Stimulated activated CD4-positive, alpha-beta T cell treated with anti-CD3 and anti-CD28 coated beads, Interleukin-1b, Interleukin-23, amount 100 ng/mL, for 24 hours (primary cell): ENCODE data around the gene TUBGCP4.
A peak's percentile ranks its signal among the peaks of the same experiment; 100 is the strongest.
"Not testable (repeated sequence)": the region's sequence is repeated elsewhere in the genome, so short reads cannot be mapped to it uniquely, and the experiment has no call there.

Source experiments
- DNase-seq, 4 experiments: peaks; one replicate each; pipeline ENCODE4 v3.0.0-alpha.2; 2020; ENCODE audit warnings: low read depth in 4 of 4, low spot score in 1 of 4

The TUBGCP4 gene, protein sequence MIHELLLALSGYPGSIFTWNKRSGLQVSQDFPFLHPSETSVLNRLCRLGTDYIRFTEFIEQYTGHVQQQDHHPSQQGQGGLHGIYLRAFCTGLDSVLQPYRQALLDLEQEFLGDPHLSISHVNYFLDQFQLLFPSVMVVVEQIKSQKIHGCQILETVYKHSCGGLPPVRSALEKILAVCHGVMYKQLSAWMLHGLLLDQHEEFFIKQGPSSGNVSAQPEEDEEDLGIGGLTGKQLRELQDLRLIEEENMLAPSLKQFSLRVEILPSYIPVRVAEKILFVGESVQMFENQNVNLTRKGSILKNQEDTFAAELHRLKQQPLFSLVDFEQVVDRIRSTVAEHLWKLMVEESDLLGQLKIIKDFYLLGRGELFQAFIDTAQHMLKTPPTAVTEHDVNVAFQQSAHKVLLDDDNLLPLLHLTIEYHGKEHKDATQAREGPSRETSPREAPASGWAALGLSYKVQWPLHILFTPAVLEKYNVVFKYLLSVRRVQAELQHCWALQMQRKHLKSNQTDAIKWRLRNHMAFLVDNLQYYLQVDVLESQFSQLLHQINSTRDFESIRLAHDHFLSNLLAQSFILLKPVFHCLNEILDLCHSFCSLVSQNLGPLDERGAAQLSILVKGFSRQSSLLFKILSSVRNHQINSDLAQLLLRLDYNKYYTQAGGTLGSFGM

GRCh38 chr15:43370975-43371974 lies at the start of gene TUBGCP4, which contains the start of gene ZSCAN29:
TUBGCP4 (plus strand) TSS chr15:43371101; CDS start chr15:43371355, 254 bp downstream.
ZSCAN29 (minus strand) TSS chr15:43371043; CDS start chr15:43369913, 1,130 bp downstream.
- peak; percentile 47 to 73 (median 58) for DNase-seq

DNA sequence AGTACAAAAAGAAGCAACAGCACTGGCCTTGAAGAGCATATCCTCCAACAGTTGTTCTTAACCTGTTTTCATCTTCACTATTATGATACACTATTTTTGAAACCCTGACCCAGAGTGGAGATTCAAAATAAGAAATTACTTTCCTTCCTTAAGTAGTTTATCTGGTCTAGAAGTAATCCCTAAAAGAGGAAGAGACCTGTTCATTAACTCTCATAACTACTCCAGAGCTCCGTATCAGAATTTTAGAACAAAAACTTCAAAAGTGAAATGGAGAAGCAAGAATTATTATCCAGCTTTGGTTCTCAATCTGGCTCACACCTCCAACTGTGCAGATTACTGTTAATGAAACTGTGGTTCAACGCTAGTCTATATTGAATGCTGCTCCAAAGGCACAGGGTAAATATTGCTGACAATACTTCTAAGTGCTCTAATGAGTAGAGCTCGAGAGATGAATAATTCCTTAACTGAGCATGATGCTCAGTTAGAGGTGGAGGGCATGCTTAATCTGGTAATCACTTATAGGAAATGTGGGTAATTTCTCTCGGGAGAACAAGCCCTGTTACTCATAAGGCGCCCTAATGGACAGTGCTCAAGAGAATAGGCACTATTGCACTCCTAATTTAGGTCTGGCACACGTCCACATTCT lies 45.7 kb upstream of the TUBGCP4 start:
- DNase-seq = no peak

- peak in 1 of 4 experiments; percentile 2 for DNase-seq
Measured at GRCh38 chr15:43329217-43329959, 41.5 kb upstream of the TUBGCP4 start.

DNA sequence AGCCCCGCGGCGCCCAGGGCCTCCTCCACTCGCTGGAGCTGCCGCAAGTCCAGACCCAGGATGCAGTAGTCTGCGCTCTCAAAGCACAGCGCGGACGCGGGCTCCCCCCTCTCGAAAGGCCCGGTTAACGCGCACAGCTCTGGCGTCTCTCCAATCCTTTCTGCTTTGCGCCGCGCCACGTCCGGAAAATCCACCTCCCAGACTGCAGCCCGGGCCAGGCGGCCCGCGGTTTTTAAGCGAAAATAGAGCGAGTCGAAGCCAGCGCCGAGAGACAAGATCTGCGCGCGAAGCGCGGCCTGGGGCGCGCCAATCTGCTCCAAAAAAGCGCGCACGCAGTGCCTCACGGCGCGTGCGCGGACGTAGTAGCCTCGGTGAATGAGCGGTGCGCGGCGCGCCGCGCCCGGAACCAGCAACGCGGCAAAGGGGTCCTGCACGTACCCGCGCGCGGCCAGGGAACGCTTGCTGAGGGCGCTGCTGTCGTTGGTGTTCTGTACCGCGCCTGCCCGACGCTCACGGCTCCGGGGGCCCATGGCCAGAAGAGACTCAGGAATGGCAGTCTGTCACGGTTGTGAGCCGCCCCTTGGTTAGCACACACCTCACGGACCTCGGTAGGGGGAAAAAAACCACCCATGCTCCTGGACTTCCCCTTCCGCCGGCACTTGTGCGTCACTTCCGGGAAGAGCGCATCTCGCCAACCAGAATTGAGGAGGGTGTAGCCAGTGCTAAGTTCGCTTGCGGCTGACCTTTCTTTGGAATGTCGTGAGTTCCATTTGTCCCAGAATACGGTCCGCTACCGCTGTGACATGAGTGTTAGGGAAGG lies 40.7 kb upstream of the TUBGCP4 start, which contains the start of gene LCMT2:
Gene LCMT2, minus strand, starts transcription at position 614 of the 820 bp plus-strand sequence. Its CDS starts 84 bp downstream, at position 530.
- DNase-seq = peak; percentile 70 to 80 (median 78)

DNA sequence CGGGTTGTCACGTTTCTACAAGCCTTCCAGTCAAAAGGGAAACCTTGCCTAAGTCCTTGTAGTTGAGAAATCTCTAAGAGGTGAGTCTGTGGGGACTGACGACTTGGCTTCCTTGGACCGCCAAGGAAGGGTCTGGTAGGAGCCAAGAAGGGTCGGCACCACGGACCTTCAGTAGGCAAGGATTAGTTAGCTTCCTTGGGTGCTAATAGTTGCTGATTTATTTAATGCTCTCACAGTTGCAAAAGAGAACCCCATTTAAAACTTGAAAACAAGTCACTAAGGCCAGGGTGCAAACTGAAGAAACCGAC lies 40.2 kb upstream of the TUBGCP4 start:
- no peak for DNase-seq

GRCh38 chr15:43346305-43346704 lies 24.6 kb upstream of the TUBGCP4 start:
- no peak for DNase-seq

GRCh38 chr15:43347114-43347513 lies 23.8 kb upstream of the TUBGCP4 start:
- DNase-seq = no peak

- no peak for DNase-seq
Measured at GRCh38 chr15:43352693-43353382, 18.1 kb upstream of the TUBGCP4 start.

DNA sequence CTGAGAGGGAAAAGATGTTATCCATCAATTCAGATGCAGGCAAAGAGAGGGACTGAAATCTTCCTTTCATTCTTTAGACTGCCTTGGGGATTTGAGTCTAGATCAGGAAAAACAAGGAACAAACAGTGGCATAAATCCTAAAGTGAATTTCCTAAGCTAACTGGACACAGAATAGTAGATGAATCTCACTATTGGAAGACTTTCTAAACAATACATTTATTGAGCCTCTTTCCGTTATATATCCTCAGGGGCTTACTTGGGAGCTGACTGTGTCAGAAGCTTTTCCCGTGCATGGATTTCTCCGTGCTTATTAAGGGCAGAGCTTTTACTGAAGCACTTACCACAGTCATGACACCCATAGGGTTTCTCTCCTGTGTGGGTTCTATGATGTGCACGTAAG lies 10.1 kb upstream of the TUBGCP4 start:
- DNase-seq = no peak

- DNase-seq = no peak
Measured at GRCh38 chr15:43361313-43361903, 9.5 kb upstream of the TUBGCP4 start.

DNA sequence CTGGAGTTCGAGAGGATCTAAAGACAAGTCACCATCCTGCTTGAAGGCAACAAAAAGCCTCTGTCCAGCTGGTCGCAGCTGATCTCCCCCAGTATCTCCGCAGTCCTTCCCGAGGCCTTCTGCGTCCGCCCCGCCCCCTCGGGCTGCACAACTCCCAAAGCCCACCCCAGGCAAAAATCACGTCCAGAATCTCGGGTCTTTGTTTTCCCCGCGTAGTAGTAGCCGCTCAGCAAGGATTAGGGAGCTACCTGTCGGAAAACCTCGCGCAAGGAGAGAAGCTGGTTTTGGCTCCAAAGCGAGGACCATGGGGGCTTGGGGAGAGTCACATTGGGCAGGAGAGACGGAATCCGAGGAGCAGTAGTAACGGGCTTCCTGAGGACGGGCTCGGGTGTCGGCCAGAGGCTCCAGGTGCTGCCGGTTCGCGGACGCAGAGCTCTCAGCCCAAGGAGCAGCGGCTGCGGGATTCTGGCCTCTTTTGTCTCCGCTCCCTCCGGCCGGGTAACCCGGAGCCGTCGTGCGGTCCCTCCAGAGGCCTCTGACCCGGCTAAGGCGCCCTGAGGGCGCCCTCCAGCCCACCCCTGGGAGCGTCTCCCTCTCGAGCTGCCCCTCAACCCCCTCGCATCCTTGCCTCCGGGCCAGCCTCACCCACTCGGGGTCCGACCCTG lies 459 bp upstream of the TUBGCP4 start:
- DNase-seq = peak in 1 of 4 experiments; percentile 14

DNA sequence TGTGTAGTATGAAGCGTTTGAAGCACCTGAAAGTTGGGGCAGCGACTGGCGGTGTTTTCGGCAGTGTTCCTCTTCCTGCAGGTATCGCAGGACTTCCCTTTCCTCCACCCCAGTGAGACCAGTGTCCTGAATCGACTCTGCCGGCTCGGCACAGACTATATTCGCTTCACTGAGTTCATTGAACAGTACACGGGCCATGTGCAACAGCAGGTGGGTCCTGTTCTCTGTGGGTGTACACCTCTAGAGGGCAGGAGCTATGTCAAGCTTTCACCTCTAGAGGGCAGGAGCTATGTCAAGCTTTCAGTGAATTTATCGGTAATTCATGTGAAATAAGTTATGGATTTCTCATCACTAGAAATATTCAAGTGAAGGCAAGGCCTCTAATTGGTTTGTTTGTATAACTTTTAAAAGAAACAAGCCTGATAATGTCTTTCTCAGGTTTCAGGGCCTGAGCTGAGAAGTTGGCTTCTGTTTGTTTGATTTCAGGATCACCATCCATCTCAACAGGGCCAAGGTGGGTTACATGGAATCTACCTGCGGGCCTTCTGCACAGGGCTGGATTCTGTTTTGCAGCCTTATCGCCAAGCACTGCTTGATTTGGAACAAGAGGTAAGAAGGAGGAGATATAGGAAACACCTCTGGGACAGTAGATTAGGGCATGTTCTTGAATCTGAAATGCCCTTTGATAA lies 5.3 kb downstream of the TUBGCP4 start:
- DNase-seq = peak in 1 of 4 experiments; percentile 7

DNA sequence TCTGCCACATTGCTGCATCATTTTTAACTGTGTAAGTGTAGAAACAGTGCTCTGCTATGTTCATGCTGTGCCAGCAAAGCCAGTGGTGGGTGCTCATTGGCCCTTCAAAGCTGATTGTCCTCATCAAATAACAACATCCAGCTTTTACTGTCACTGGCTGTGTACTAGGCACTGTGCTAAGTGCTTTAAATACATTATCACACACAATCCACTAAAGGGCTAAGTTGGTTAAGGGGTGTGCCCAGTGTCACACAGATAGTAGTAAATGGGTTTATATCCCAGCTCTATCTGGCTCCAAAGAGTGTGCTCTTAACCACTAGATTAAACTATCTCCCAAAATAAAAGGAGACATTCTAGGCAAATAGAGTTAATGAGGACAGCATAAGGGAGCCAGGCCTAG lies 7.7 kb downstream of the TUBGCP4 start:
- no peak for DNase-seq

DNA sequence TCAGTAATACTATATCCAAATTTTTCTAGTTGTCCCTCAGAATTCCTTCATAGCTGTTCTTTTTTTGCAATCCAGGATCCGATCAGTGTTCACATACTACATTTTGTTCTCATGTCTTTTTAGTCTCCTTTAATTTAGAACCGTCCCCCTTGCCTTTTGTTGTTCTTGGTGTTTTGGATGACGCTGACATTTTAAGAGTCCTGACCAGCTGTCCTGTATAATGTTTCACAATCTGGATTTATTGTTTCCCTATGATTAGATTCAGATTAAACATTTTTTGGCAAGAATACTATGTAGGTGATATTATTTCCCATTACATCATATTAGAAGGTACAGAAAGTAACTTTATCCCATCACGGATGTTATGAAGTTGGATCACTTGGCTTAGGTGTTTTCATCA lies 11.4 kb downstream of the TUBGCP4 start:
- DNase-seq = no peak

DNA sequence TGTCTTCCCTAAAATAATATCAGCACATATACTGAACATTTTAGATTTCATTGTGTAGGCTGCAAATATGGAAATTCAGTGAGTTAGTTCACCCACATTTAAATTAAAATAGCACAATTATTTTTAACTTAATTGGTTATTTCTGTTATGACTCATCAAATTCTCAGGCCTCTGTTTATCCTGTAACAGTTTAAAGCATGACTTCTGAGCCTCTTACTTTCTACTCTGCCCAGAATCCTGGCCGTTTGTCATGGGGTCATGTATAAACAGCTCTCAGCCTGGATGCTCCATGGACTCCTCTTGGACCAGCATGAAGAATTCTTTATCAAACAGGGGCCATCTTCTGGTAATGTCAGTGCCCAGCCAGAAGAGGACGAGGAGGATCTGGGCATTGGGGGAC lies 12.2 kb downstream of the TUBGCP4 start:
- DNase-seq = no peak

DNA sequence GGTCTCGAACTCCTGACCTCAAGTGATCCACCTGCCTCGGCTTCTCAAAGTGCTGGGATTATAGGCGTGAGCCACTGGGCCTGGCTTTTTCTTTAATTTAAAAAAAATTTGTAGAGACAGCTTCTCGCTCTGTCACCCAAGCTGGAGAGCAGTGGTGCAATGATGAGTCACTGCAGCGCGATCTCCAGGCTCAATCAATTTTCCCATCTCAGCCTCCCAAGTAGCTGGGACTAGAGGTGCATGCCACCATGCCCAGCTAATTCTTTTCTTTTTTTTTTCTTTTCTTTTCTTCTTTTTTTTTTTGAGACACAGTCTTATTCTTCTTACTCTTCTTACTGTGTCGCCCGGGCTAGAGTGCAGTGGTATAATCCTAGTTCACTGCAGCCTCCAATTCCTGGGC lies 19.8 kb downstream of the TUBGCP4 start:
- no peak for DNase-seq

DNA sequence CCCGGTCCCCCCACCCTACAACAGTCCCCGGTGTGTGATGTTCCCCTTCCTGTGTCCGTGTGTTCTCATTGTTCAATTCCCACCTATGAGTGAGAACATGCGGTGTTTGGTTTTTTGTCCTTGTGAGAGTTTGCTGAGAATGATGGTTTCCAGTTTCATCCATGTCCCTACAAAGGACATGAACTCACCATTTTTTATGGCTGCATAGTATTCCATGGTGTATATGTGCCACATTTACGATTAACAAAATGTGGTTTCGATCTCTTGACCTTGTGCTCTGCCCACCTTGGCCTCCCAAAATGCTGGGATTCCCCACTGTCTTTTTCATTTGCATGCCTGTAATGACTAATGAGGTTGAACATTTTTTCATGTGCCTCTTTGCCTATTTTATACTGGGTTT lies 22.7 kb downstream of the TUBGCP4 start:
- not testable (repeated sequence) for DNase-seq
